T-helper 2 cell (primary cell): ENCODE data around the gene C3orf52.

Source experiments
- DNase-seq, 5 experiments: peaks; one replicate each; pipeline versions ENCODE4 v3.0.0 to v3.0.0-alpha.2; 2012 to 2022

C3orf52 gene

DNA sequence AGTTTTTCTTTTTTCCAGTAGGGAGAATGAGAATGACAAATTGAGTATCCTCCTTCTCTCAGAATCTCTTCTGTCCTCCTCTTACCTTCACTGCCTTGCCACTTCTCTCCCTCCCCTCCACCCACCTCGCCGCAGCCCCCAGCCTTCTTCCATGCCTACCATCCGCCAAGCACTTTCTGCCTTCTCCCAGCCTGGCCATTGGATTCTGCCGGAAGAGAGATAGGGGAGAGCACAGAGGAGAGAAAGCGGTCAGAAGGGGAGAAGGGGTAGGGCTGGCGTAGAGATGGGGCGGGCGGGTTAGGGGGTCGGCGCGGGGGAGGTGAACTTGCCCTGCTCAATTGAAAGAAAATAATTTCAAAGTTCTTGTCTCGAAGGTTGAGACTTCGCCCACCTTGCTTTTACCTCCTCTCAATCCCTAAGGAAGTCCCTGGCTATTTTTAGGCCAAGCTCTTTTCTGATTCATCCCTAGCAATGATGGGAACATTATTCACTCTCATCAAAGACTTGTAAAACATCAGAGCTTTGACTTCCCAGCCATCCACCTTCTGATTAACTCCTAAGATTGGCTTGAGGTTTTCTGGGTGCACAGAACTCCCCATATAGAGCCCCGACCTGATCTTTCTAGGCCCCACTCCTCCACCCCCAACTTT lies 811 bp downstream of the C3orf52 start:
- no peak for DNase-seq

DNA sequence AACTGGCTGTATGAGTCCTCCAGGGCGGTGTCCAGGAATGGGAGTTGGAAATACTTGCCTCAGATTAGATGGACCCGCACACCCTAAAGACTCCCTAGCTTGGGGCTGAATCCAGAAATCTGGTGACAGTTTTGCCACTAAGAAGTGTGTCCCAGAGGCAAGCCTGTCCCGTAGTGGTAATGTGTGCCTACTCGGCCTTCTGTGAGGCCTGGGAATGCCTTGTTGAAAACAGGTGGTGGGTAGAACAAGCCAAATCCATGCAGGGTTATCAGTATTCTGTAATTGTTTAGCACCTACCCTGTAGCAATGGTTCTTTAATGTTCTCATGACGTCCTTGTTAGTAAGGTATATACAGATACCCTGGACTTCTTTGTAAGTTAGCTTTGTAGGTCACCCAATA lies 1.6 kb downstream of the C3orf52 start:
- DNase-seq: no peak

GRCh38 chr3:112088944-112089343 lies 2.8 kb downstream of the C3orf52 start:
- DNase-seq: no peak

GRCh38 chr3:112089956-112090886 lies 4.0 kb downstream of the C3orf52 start:
- DNase-seq: no peak

- DNase-seq: no peak
Observed at GRCh38 chr3:112090887-112091586, 4.8 kb downstream of the C3orf52 start.

- DNase-seq: no peak
Observed at GRCh38 chr3:112092496-112093179, 6.4 kb downstream of the C3orf52 start.

- no peak for DNase-seq
Observed at GRCh38 chr3:112093180-112093522, 7.0 kb downstream of the C3orf52 start.

DNA sequence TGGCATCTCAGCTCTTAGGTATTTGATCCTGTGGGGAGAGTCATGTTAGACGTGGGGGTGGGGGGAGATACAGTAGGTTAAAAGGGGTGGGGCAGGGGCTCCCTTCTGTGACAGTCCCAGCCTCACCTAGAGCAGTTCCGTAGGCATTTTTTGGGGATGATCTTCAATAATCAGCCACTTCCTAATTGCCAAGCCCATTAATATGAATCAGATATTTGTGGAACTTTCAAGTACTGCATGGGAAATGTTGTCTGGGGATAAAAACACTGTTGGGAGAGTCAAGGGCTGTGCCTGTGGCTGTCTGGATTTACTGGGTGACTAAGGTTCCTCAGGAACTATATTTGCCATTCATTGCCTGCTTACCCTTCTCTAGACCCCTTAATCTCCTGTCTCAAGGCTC lies 9.5 kb downstream of the C3orf52 start:
- DNase-seq: no peak

- no peak for DNase-seq
Observed at GRCh38 chr3:112096176-112096575, 10.0 kb downstream of the C3orf52 start.

DNA sequence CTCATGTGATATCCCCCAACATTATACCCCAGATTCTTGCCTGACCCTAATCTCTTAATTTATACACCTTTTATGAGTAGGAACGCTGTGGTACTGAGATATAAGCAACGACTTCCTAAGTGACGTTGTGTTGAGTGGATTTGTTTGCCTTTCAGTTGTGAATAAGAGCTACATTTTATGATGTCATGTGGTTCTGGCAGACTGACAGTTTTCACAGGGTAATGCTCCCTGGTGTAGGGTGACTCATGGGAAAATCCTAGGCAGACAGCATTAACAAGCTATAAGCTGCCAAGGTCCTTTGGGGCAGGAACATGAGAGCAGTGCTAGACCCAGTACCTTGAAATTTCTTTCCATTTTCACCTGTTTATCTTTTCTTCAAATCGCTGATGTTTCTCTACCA lies 11.2 kb downstream of the C3orf52 start:
- no peak for DNase-seq

DNA sequence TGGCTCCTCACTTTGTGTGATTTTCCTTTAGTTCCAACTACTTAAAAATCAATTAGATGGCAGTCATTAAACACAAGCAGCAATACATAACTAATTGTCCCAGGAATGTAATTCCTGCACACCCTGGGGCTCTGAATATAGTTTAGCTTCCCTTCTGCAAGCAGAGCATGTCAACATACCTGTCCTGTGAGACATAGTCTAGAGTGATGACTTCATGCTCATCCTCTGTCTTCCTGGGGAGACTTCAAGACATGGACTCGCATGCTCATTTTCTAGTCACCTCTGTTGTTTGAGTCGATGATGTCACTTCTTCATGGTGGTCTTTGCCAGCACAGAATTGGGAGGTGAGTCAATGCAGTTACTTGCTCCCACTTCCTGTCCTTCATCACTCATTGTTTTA lies 15.7 kb downstream of the C3orf52 start:
- DNase-seq: no peak

GRCh38 chr3:112104774-112105173 lies 18.6 kb downstream of the C3orf52 start:
- DNase-seq: no peak

DNA sequence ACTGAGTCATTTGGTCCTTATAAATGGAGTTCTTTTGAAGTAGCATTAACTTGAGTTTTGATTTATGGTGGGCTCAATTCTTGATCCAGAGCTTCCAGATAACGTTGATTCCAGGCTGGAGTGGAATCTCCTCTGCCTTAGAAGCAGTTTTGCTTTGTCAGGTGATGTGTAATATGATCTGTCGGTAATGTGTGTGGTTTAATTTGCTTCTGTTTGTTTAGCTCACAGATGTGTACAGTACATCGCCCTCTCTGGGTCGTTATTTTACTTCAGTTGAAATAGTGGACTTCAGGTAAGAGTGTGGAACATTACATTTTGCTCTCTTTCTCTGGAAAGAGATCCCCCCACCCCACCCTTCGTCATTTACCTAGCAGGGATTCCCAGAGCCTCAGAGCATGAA lies 23.1 kb downstream of the C3orf52 start:
- no peak for DNase-seq

DNA sequence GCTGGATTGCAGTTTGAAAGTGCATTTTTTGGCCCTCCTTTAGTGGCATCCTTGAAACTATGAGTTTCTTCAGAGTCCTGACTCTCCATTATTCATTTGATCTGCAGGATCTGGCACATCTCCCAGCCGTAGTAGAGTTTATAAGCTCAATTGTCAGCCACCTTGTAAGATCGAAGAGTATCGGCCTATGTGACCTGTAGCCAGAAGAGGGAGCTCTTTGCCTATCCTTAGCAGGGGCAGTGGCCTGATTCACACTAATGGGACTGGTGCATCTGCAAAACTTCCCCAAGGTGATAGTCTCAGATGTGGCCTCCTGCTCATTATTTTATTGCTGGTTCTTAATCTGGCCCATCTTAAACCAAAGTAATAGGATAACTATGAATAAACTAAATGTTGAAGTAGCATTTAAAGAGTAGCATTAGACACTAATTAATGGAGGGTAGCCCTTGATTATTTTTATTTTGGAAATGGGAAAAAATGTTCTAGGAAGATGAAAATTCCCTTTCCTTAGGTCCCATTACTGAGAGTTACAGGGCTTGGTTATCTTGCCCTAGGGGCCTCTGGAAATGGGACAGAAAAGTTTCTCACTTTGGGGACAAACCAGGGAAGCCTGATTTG lies 25.7 kb downstream of the C3orf52 start:
- peak in 4 of 5 experiments; percentile 7 to 86 (median 32) for DNase-seq

- no peak for DNase-seq
Observed at GRCh38 chr3:112114576-112115160, 28.5 kb downstream of the C3orf52 start.

- DNase-seq: no peak
Observed at GRCh38 chr3:112115161-112115739, 29.1 kb downstream of the C3orf52 start.

DNA sequence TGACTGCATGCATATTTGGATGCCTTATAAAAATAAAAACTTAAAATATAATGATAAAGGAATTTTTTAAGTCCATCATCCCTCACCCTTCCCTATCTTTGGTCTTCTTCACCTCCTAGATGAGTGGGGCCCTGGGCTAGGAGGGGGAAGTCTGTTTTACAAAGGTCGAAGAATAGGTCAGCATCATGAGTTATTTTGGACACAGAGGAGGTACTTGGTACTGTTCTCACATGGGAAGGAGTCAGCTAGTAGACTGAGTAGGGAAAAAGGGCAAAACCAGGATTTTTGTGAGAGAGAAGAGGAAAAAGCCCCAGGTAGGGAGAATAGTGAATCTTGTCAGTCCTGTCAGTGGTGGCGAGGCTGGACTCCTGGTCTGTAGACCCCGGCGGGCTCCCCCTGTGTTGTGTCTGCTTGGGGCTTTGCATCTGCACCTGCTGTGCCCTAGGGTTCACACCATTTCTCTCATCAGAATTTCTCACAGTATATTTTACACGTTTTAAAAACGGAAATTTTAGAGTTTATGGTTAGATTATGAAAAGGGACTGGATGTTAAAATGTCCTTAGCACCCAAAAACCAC lies 29.7 kb downstream of the C3orf52 start:
- no peak for DNase-seq

- no peak for DNase-seq
Observed at GRCh38 chr3:112116748-112117186, 30.6 kb downstream of the C3orf52 start.

GRCh38 chr3:112117415-112117814 lies 31.2 kb downstream of the C3orf52 start:
- DNase-seq: no peak

DNA sequence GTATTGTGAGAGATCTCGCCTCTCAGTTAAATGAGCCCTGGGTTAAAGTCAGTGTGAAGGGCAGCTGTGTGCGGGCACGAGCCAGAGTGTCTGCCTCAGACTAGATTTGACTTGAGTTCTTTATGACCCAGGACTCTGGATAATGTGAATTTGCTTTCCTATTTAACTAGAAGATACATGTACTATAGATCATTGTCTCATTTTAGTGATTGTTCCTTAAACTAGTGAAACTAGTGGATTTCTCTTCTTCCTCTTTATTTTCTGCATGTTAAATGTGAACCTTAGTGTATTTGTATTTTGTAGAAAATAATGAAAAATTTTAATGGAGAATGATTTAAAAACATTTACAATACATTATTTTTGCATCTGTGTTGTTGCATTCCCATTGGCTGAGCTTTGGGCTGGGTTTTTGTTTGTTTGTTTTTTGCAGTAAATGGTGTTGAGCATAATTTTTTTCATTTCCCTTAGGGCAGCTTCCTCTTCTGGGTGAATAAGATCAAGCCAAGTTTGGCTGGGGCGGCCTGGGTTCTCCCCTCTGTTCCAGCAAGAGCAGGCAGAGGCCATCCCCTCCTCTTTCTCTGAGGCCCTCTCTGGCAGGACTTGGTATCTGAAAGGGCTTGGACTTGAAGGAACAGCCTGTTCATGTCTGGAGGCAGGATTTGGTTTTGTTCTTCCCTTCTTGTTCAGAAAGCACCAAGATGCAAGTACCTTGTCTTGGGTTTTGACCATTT lies 31.8 kb downstream of the C3orf52 start:
- DNase-seq: no peak
